ENCODE measurements around the gene USP15.
"Not testable (repeated sequence)": the region's sequence is repeated elsewhere in the genome, so short reads cannot be mapped to it uniquely, and the experiment has no call there.

- not testable (repeated sequence) for TF ChIP-seq CTCF (IDR thresholded peaks at IDR 0.05); EZH2 (IDR thresholded peaks at IDR 0.05; ENCODE audit: borderline replicate concordance, insufficient read depth, low read depth, low read length, poor library complexity, severe bottlenecking)
These were observed 82.6 kb downstream of the USP15 start for GRCh38 chr12:62342614-62343303.
